Body of pancreas (tissue), 4 donors: Measurements from ENCODE around the gene CNDP2.

ENCODE experiments used
- POLR2A ChIP-seq, 3 donors: fragments of 450-650 bp; IDR thresholded peaks; one replicate each; pipeline ENCODE4 v1.6.1; 2016; ENCODE audit warnings: antibody characterized with exemption in 3 of 3, mild to moderate bottlenecking in 2 of 3
- TF ChIP-seq, protein P1 (sequence below), 7 experiments: fragments of 450-650 bp in 4 of 7; fragments of 200-600 bp in 3 of 7; sonication (generic) in 3 of 7; IDR thresholded peaks; one replicate each; pipeline ENCODE4 v1.5.1; 2016 to 2019; ENCODE audit warnings: antibody characterized with exemption in 7 of 7

DNA sequence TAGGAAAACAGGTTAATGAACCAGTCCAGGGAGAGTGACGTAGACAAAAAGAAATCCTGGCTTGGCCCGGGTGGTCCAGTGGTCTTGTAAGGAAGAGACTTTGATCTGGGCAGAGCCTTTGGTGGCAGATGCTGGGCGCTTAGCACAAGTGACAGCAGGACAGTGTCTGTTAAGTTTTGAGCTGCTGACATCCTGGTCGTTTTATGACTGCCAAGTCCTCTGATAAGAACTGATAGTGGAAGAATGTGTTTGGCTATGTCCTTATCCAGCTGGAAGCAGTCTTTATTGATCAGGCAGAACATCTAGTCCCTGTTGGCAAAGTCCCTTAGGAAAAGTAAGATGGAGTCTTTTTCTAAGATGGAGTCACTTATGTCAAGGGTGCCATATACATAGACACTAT lies 74.1 kb downstream of the CNDP2 start:
- TF ChIP-seq, protein P1, sequence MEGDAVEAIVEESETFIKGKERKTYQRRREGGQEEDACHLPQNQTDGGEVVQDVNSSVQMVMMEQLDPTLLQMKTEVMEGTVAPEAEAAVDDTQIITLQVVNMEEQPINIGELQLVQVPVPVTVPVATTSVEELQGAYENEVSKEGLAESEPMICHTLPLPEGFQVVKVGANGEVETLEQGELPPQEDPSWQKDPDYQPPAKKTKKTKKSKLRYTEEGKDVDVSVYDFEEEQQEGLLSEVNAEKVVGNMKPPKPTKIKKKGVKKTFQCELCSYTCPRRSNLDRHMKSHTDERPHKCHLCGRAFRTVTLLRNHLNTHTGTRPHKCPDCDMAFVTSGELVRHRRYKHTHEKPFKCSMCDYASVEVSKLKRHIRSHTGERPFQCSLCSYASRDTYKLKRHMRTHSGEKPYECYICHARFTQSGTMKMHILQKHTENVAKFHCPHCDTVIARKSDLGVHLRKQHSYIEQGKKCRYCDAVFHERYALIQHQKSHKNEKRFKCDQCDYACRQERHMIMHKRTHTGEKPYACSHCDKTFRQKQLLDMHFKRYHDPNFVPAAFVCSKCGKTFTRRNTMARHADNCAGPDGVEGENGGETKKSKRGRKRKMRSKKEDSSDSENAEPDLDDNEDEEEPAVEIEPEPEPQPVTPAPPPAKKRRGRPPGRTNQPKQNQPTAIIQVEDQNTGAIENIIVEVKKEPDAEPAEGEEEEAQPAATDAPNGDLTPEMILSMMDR (IDR thresholded peaks at IDR 0.05), result no peak
- TF ChIP-seq POLR2A (IDR thresholded peaks at IDR 0.05), result no peak
